H1 (cell line): Measurements from ENCODE around the gene SLC43A3. TPM values are rescaled to one million over a fixed set of nuclear protein-coding genes. Genes with fewer than 3 reads are reported as not detected.

Source experiments
- CTCF ChIA-PET: fragments of 300-600 bp; sonication (Branson Sonifier 250); formaldehyde crosslinking; loops from one replicate; lab custom pipeline; 2021; ENCODE audit not compliant: partially characterized antibody; lab: Charles Lee
- POLR2A ChIA-PET: fragments of 300-600 bp; sonication (Branson Sonifier 250); formaldehyde crosslinking; loops from one replicate; lab custom pipeline; 2021; ENCODE audit warnings: inconsistent platforms; ENCODE audit not compliant: partially characterized antibody; lab: Charles Lee
- DNase-seq, 2 experiments: peaks; one replicate each; pipeline versions ENCODE4 v3.0.0 to v3.0.0-alpha.2; 2010 to 2022; ENCODE audit warnings: low spot score in 2 of 2, low read depth in 1 of 2, mixed read lengths in 1 of 2
- FAIRE-seq: peaks from 2 replicates; lab custom pipeline; 2011; peaks lifted over from hg19 to GRCh38; lab: Jason Lieb, UNC
- H2AFZ ChIP-seq: 2 replicates; pipeline ENCODE4 v1.8.1; 2012; ENCODE audit warnings: low read length, inconsistent platforms
- H2AK5ac ChIP-seq: 2 replicates; pipeline ENCODE4 v1.6.1; 2013; ENCODE audit warnings: low read depth, low read length
- H2BK120ac ChIP-seq: replicated peaks from 2 replicates; pipeline ENCODE3; 2013; ENCODE audit warnings: low read depth, low read length, inconsistent platforms
- H2BK12ac ChIP-seq: 2 replicates; pipeline ENCODE4 v1.6.1; 2013; ENCODE audit warnings: low read depth, low read length
- H2BK15ac ChIP-seq: 2 replicates; pipeline ENCODE4 v1.6.1; 2013; ENCODE audit warnings: low read length
- H2BK20ac ChIP-seq: 2 replicates; pipeline ENCODE4 v1.6.1; 2013; ENCODE audit warnings: low read length
- H2BK5ac ChIP-seq: 2 replicates; pipeline ENCODE4 v1.6.1; 2013; ENCODE audit warnings: low read depth, low read length
- H3K14ac ChIP-seq: 2 replicates; pipeline ENCODE4 v1.6.1; 2013; ENCODE audit warnings: inconsistent platforms; ENCODE audit not compliant: insufficient read length
- H3K18ac ChIP-seq: 2 replicates; pipeline ENCODE4 v1.6.1; 2013; ENCODE audit warnings: low read length; ENCODE audit errors: extremely low read depth
- H3K23ac ChIP-seq: 2 replicates; pipeline ENCODE4 v1.6.1; 2013; ENCODE audit warnings: inconsistent platforms; ENCODE audit not compliant: insufficient read length
- H3K23me2 ChIP-seq: 2 replicates; pipeline ENCODE4 v1.6.1; 2013; ENCODE audit warnings: low read depth, low read length
- H3K27ac ChIP-seq: 2 replicates; pipeline ENCODE4 v1.6.1; 2011; ENCODE audit warnings: low read depth, low read length, inconsistent platforms
- H3K27me3 ChIP-seq, 4 experiments: replicated peaks in 1 of 4; 1 replicate in 1 of 4; 2 replicates in 3 of 4; pipeline versions ENCODE4 v1.6.1 to v1.8.1; 2011 to 2013; ENCODE audit warnings: low read length in 3 of 4, mild to moderate bottlenecking in 3 of 4, inconsistent platforms in 2 of 4, mixed read lengths in 2 of 4, moderate library complexity in 1 of 4; ENCODE audit not compliant: control insufficient read depth in 3 of 4, insufficient read depth in 3 of 4; ENCODE audit errors: extremely low read depth in 1 of 4
- H3K36me3 ChIP-seq, 4 experiments: 2 replicates each; pipeline versions ENCODE4 v1.6.1 to v1.8.1; 2011 to 2013; ENCODE audit warnings: mild to moderate bottlenecking in 4 of 4, low read length in 3 of 4, moderate library complexity in 2 of 4, control low read depth in 1 of 4, inconsistent platforms in 1 of 4; ENCODE audit not compliant: insufficient read depth in 4 of 4, control insufficient read depth in 2 of 4
- H3K4ac ChIP-seq: replicated peaks from 2 replicates; pipeline ENCODE3; 2013; ENCODE audit warnings: low read length, low read depth, mixed read lengths, inconsistent platforms; ENCODE audit not compliant: insufficient read length
- H3K4me1 ChIP-seq, 4 experiments: replicated peaks in 1 of 4; 1 replicate in 1 of 4; 2 replicates in 3 of 4; pipeline versions ENCODE4 v1.6.1 to v1.8.1; 2011 to 2013; ENCODE audit warnings: low read length in 3 of 4, inconsistent platforms in 2 of 4, mixed read lengths in 1 of 4; ENCODE audit not compliant: insufficient read depth in 4 of 4, control insufficient read depth in 3 of 4
- H3K4me2 ChIP-seq, 2 experiments: 2 replicates each; pipeline versions ENCODE4 v1.6.1 to v1.8.1; 2011 to 2013; ENCODE audit warnings: low read depth in 2 of 2, low read length in 2 of 2, control low read depth in 1 of 2, inconsistent platforms in 1 of 2, mild to moderate bottlenecking in 1 of 2; ENCODE audit not compliant: insufficient read depth in 1 of 2
- H3K4me3 ChIP-seq, 4 experiments: fragments of 200-600, 300-600 bp in 1 of 4; sonication (generic), shearing (Covaris generic), sonication (Bioruptor Twin) in 1 of 4; 2 replicates each; pipeline versions ENCODE4 v1.5.1 to v1.8.1; 2011 to 2016; ENCODE audit warnings: low read length in 4 of 4, low read depth in 3 of 4, control low read depth in 2 of 4, inconsistent platforms in 2 of 4, mild to moderate bottlenecking in 2 of 4, mixed read lengths in 1 of 4, moderate library complexity in 1 of 4; ENCODE audit not compliant: insufficient read depth in 2 of 4; ENCODE audit errors: extremely low read depth in 1 of 4
- H3K56ac ChIP-seq: replicated peaks from 2 replicates; pipeline ENCODE3; 2013; ENCODE audit warnings: low read depth, mild to moderate bottlenecking, mixed read lengths, low read length, inconsistent platforms; ENCODE audit not compliant: insufficient read length
- H3K79me1 ChIP-seq: 2 replicates; pipeline ENCODE4 v1.6.1; 2013; ENCODE audit warnings: low read depth, low read length, control low read depth
- H3K79me2 ChIP-seq, 2 experiments: 2 replicates each; pipeline versions ENCODE4 v1.6.1 to v1.8.1; 2012 to 2013; ENCODE audit warnings: low read length in 2 of 2, mild to moderate bottlenecking in 2 of 2, inconsistent platforms in 1 of 2; ENCODE audit not compliant: insufficient read depth in 2 of 2, control insufficient read depth in 1 of 2
- H3K9ac ChIP-seq, 4 experiments: replicated peaks in 1 of 4; 1 replicate in 1 of 4; 2 replicates in 3 of 4; pipeline versions ENCODE4 v1.6.1 to v1.8.1; 2011 to 2013; ENCODE audit warnings: low read depth in 3 of 4, low read length in 3 of 4, control low read depth in 2 of 4, mild to moderate bottlenecking in 2 of 4, moderate library complexity in 2 of 4, inconsistent platforms in 1 of 4; ENCODE audit errors: extremely low read depth in 1 of 4
- H3K9me3 ChIP-seq, 2 experiments: 2 replicates each; pipeline versions ENCODE4 v1.6.1 to v1.8.1; 2012 to 2013; ENCODE audit warnings: mild to moderate bottlenecking in 2 of 2, moderate library complexity in 2 of 2, control low read depth in 1 of 2, inconsistent platforms in 1 of 2, low read depth in 1 of 2, low read length in 1 of 2, mixed read lengths in 1 of 2; ENCODE audit not compliant: insufficient read depth in 2 of 2
- H4K20me1 ChIP-seq, 2 experiments: replicated peaks in 1 of 2; 2 replicates each; pipeline versions ENCODE3 to v1.8.1; 2011 to 2013; ENCODE audit warnings: inconsistent platforms in 2 of 2, low read length in 2 of 2, mild to moderate bottlenecking in 1 of 2; ENCODE audit not compliant: insufficient read depth in 2 of 2, control insufficient read depth in 1 of 2
- H4K5ac ChIP-seq: 2 replicates; pipeline ENCODE4 v1.6.1; 2013; ENCODE audit warnings: low read length, low read depth, mixed read lengths, inconsistent platforms; ENCODE audit not compliant: insufficient read length
- H4K8ac ChIP-seq: 2 replicates; pipeline ENCODE4 v1.8.0; 2013; ENCODE audit warnings: mild to moderate bottlenecking, moderate library complexity, low read length, inconsistent platforms; ENCODE audit not compliant: insufficient read depth; ENCODE audit errors: extremely low read depth
- H4K91ac ChIP-seq: replicated peaks from 2 replicates; pipeline ENCODE3; 2013; ENCODE audit warnings: low read length, mixed read lengths, inconsistent platforms; ENCODE audit not compliant: insufficient read length
- BRCA1 ChIP-seq: IDR thresholded peaks from 2 replicates; pipeline ENCODE4 v1.6.1; 2012; ENCODE audit warnings: low read depth, low read length, improper control_type of control experiment
- HDAC2 ChIP-seq, 2 experiments: fragments of 300-600 bp in 1 of 2; sonication (generic) in 1 of 2; IDR thresholded peaks; 2 replicates each; pipeline ENCODE4 v1.6.1; 2011 to 2012; ENCODE audit warnings: low read depth in 2 of 2, low read length in 2 of 2, mild to moderate bottlenecking in 2 of 2, moderate library complexity in 2 of 2, borderline replicate concordance in 1 of 2, inconsistent platforms in 1 of 2
- KDM4A ChIP-seq: IDR thresholded peaks from one replicate; pipeline ENCODE4 v1.7.1; 2012; ENCODE audit warnings: low read depth, mild to moderate bottlenecking, moderate library complexity, low read length, inconsistent platforms; ENCODE audit not compliant: severe bottlenecking
- RBBP5 ChIP-seq: IDR thresholded peaks from 2 replicates; pipeline ENCODE4 v1.7.1; 2012; ENCODE audit warnings: low read depth, mild to moderate bottlenecking, inconsistent platforms, low read length, moderate library complexity, borderline replicate concordance
- TAF1 ChIP-seq: IDR thresholded peaks from 2 replicates; pipeline ENCODE4 v1.6.1; 2011; ENCODE audit warnings: mild to moderate bottlenecking, low read depth, low read length
- WGBS, 2 experiments: shearing (Covaris generic) in 1 of 2; methylation state at CpG; one replicate each; pipeline versions ENCODE4 v1.1.6 to v1.1.7; 2013 to 2015; ENCODE audit warnings: low lambda C conversion rate in 2 of 2, mixed read lengths in 2 of 2, inconsistent platforms in 1 of 2, low coverage in 1 of 2, missing lambda C conversion rate in 1 of 2; ENCODE audit not compliant: insufficient replicate concordance in 2 of 2, insufficient coverage in 1 of 2, insufficient read length in 1 of 2; ENCODE audit errors: extremely low coverage in 1 of 2, missing lambda C conversion rate in 1 of 2; 5-methylcytosine and 5-hydroxymethylcytosine counted together
- polyA plus RNA-seq, 7 experiments: library from polyadenylated mRNA; depleted of rRNA in 3 of 7; stranded (reverse) in 5 of 7; unstranded in 2 of 7; fragments of >200 nt in 5 of 7; fragments of 200-250 nt in 2 of 7; gene quantifications; 1 replicate in 5 of 7; 2 replicates in 1 of 7; 4 replicates in 1 of 7; pipeline versions ENCODE4 v1.2.1 to v1.2.3, GENCODE V29; 2011 to 2013; ENCODE audit warnings: missing spikeins in 2 of 7, mixed read lengths in 2 of 7
- total RNA-seq: library from RNA; stranded (reverse); fragmentation: NEBNext Ultra II Directional; extraction: Animal tissue kit (Norgen Biotek cat#: 25700); gene quantifications from 2 replicates; pipeline ENCODE4 v1.2.1, GENCODE V29; 2021
- TF ChIP-seq, protein P1 (sequence below): IDR thresholded peaks from 2 replicates; pipeline ENCODE4 v1.6.1; 2012; ENCODE audit warnings: inconsistent platforms
- TF ChIP-seq, protein P2 (sequence below), 3 experiments: IDR thresholded peaks; 1 replicate in 2 of 3; 2 replicates in 1 of 3; pipeline versions ENCODE4 v1.5.1 to v1.6.1; 2011; ENCODE audit warnings: low read length in 3 of 3, mild to moderate bottlenecking in 3 of 3, inconsistent platforms in 2 of 3, low read depth in 1 of 3, moderate library complexity in 1 of 3; ENCODE audit not compliant: insufficient read depth in 1 of 3; ENCODE audit errors: control extremely low read depth in 1 of 3

The SLC43A3 gene
- total and polyA plus RNA-seq, 2 of the 8 experiments (the other 6 are each of a cell fraction or from before 2014, with no cell fraction given) = 31.8 to 67.8 TPM

DNA sequence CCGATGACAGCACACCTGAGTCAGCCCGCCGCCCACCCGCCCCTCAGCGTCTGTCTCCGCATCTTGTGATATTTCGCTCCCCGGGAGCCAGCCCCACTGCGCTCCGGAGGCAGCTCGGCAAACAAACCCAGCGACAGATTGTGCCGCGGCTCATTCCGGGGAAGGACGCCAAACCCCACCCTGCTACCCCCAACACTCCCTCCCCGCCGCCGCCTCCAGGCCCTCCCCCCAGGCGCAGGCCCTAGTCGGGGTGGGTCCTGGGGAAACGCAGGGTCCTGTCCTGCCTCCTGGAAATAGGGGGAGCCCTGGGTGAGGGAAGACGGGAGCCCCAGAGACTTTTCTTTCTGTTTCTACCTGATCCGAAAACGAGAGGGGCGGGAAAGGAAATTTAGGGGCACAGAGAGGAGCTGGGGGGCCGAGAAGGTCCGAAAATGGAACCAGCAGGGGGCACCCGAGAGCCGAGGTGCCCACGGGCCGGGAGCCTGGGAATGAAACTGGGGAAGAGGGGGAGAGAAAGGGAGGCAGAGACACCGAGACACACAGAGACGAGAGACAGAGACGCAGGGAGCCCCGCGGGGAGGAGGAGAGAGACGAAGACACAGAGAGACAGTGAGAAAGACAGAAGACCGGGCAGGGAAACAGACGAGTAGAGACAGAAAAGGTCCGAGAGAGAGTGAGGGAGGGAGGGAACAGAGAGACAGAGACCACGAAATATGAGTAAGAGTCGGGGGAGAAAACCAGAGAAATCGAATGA is 31.7 kb upstream of the SLC43A3 start:
- no peak overlapping the region for H3K14ac ChIP-seq
- 1% methylated on average over 27 of the region's 44 CpGs; no CpG with 5 or more reads in 1 of the 2 experiments for WGBS, 2 experiments
- peaks cover 3 to 34% (median 23%) of the 10 kb centered on the region in 4 experiments for H3K4me1 ChIP-seq
- H4K8ac ChIP-seq = no peak overlapping the region
- no peak overlapping the region for H3K4ac ChIP-seq
- H2AFZ ChIP-seq = peak overlapping the region; percentile 60; the same call in 1 of the 2 replicates
- peak overlapping the region; percentile 62 to 97 (median 74) for H3K4me3 ChIP-seq
- H2BK12ac ChIP-seq = 0 out of 2 replicates have a peak overlapping the region, but pooled peaks have one; percentile 60
- no peak overlapping the region for H3K56ac ChIP-seq
- H3K23ac ChIP-seq = no peak overlapping the region
- no peak for FAIRE-seq
- no peaks in the 10 kb centered on the region for H4K20me1 ChIP-seq
- H4K5ac ChIP-seq = no peak overlapping the region
- no peak overlapping the region for H2BK120ac ChIP-seq
- peak overlapping the region; percentile 84 to 99 for H3K4me2 ChIP-seq
- no peak overlapping the region for H3K27ac ChIP-seq
- POLR2A ChIA-PET = interaction anchor here (0.6 to 10.5 kb wide), 19 partner anchors 15 to 192 kb away, joined by 3 to 141 read pairs (median 5); partner anchors contain the start of genes SLC43A1, SSRP1, TIMM10 and YPEL4
- peaks cover 3% of the 10 kb centered on the region; the same call in 1 of the 2 replicates for H3K79me1 ChIP-seq
- H3K27me3 ChIP-seq = peaks cover 8 to 36% (median 26%) of the 10 kb centered on the region in 4 experiments
- H3K9ac ChIP-seq = peak overlapping the region in 1 of 4 experiments; percentile 14; a peak in 1 of 7 replicates
- peaks cover 24% of the 10 kb centered on the region for H3K23me2 ChIP-seq
- H2AK5ac ChIP-seq = no peak overlapping the region
- no peaks in the 10 kb centered on the region for H3K9me3 ChIP-seq
- H3K79me2 ChIP-seq = peaks cover 0 to 18% of the 10 kb centered on the region in 2 experiments; a peak in 2 of 4 replicates
- no peak overlapping the region for H2BK20ac ChIP-seq
- H4K91ac ChIP-seq = no peak overlapping the region
- no peaks in the 10 kb centered on the region for H3K36me3 ChIP-seq
- DNase-seq = peak in 1 of 2 experiments; percentile 92
- no peak overlapping the region for H2BK15ac ChIP-seq
- H2BK5ac ChIP-seq = no peak overlapping the region
- H3K18ac ChIP-seq = peak overlapping the region; percentile 71
- CTCF ChIA-PET = interaction anchor here (0.6 to 14.0 kb wide), 34 partner anchors 14 to 1498 kb away, joined by 3 to 452 read pairs (median 5); partner anchors contain the start of genes P2RX3, SERPING1, SLC43A1 and SLC43A3
- TF ChIP-seq RBBP5 (0 out of 2 replicates have a peak, but pooled peaks have one; percentile 24), KDM4A (peak; percentile 27), BRCA1 (no peak), HDAC2 (IDR thresholded peaks at IDR 0.05; ENCODE audit: borderline replicate concordance in 1 of 2, low read depth in 2 of 2, low read length in 2 of 2) (peak in 1 of 2 experiments; percentile 32; a peak in 1 of 4 replicates), TAF1 (0 out of 2 replicates have a peak, but pooled peaks have one; percentile 15)
- TF ChIP-seq, protein P1, sequence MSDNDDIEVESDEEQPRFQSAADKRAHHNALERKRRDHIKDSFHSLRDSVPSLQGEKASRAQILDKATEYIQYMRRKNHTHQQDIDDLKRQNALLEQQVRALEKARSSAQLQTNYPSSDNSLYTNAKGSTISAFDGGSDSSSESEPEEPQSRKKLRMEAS = 0 out of 2 replicates have a peak, but pooled peaks have one; percentile 17
- TF ChIP-seq, protein P2, sequence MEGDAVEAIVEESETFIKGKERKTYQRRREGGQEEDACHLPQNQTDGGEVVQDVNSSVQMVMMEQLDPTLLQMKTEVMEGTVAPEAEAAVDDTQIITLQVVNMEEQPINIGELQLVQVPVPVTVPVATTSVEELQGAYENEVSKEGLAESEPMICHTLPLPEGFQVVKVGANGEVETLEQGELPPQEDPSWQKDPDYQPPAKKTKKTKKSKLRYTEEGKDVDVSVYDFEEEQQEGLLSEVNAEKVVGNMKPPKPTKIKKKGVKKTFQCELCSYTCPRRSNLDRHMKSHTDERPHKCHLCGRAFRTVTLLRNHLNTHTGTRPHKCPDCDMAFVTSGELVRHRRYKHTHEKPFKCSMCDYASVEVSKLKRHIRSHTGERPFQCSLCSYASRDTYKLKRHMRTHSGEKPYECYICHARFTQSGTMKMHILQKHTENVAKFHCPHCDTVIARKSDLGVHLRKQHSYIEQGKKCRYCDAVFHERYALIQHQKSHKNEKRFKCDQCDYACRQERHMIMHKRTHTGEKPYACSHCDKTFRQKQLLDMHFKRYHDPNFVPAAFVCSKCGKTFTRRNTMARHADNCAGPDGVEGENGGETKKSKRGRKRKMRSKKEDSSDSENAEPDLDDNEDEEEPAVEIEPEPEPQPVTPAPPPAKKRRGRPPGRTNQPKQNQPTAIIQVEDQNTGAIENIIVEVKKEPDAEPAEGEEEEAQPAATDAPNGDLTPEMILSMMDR (IDR thresholded peaks at IDR 0.05; ENCODE audit: control extremely low read depth in 1 of 3, insufficient read depth in 1 of 3, low read depth in 1 of 3, low read length in 3 of 3) = peak; percentile 50 to 61 (median 54)
